ES-I3 (cell line): ENCODE measurements around the gene TBC1D30.
"Not testable (repeated sequence)": the region's sequence is repeated elsewhere in the genome, so short reads cannot be mapped to it uniquely, and the experiment has no call there.

Source experiments
- H3K36me3 ChIP-seq: 2 replicates; pipeline ENCODE4 v1.6.1; 2013; ENCODE audit warnings: mild to moderate bottlenecking, low read length, control low read depth, moderate library complexity; ENCODE audit not compliant: insufficient read depth
- H3K4me1 ChIP-seq: 2 replicates; pipeline ENCODE4 v1.6.1; 2013; ENCODE audit warnings: mild to moderate bottlenecking, control low read depth, low read length; ENCODE audit not compliant: insufficient read depth
- H3K9ac ChIP-seq: 2 replicates; pipeline ENCODE4 v1.6.1; 2013; ENCODE audit warnings: low read depth, mild to moderate bottlenecking, low read length, moderate library complexity
- H3K9me3 ChIP-seq: 2 replicates; pipeline ENCODE4 v1.6.1; 2013; ENCODE audit warnings: mild to moderate bottlenecking, low read length, moderate library complexity; ENCODE audit not compliant: control insufficient read depth, insufficient read depth

The TBC1D30 gene

GRCh38 chr12:64824500-64825142, at the start of gene TBC1D30:
Gene TBC1D30, plus strand, starts transcription at chr12:64824647. Its CDS starts 233 bp downstream, at chr12:64824880.
- Histone ChIP-seq H3K9me3 (no peaks in the 10 kb centered on the region; the same call in 1 of the 2 replicates), H3K4me1 (no peaks in the 10 kb centered on the region), H3K36me3 (no peaks in the 10 kb centered on the region), H3K9ac (peak within 1 kb of the TSS; percentile 37)

GRCh38 chr12:64775147-64775736, 49.2 kb upstream of the TBC1D30 start:
- H3K9me3 ChIP-seq, H3K36me3 ChIP-seq, H3K4me1 ChIP-seq, H3K9ac ChIP-seq: not testable (repeated sequence)

- no peak overlapping the region for H3K9ac ChIP-seq
- no peaks in the 10 kb centered on the region for H3K4me1 ChIP-seq
- H3K9me3 ChIP-seq: no peaks in the 10 kb centered on the region; the same call in 1 of the 2 replicates
- no peaks in the 10 kb centered on the region for H3K36me3 ChIP-seq
These were observed 45.0 kb upstream of the TBC1D30 start for GRCh38 chr12:64779354-64779974.

- Histone ChIP-seq H3K9ac (peak overlapping the region; percentile 65; the same call in 1 of the 2 replicates), H3K36me3 (no peaks in the 10 kb centered on the region)
These were observed 44.3 kb upstream of the TBC1D30 start for GRCh38 chr12:64780132-64780530.

GRCh38 chr12:64780531-64781279, 43.7 kb upstream of the TBC1D30 start:
- Histone ChIP-seq H3K4me1 (no peaks in the 10 kb centered on the region), H3K9ac (peak overlapping the region; percentile 65), H3K9me3 (no peaks in the 10 kb centered on the region; the same call in 1 of the 2 replicates), H3K36me3 (no peaks in the 10 kb centered on the region)

More at GRCh38 chr12:64780132-64780530, 44.3 kb upstream of the TBC1D30 start:
- Histone ChIP-seq H3K9me3 (no peaks in the 10 kb centered on the region; the same call in 1 of the 2 replicates), H3K4me1 (no peaks in the 10 kb centered on the region)

GRCh38 chr12:64781280-64782190, 42.9 kb upstream of the TBC1D30 start:
- Histone ChIP-seq H3K9me3 (no peaks in the 10 kb centered on the region), H3K4me1 (no peaks in the 10 kb centered on the region), H3K36me3 (no peaks in the 10 kb centered on the region), H3K9ac (peak overlapping the region; percentile 65; the same call in 1 of the 2 replicates)

- no peaks in the 10 kb centered on the region for H3K36me3 ChIP-seq
- H3K4me1 ChIP-seq: no peaks in the 10 kb centered on the region
- no peaks in the 10 kb centered on the region for H3K9me3 ChIP-seq
- peak overlapping the region; percentile 65; the same call in 1 of the 2 replicates for H3K9ac ChIP-seq
These were observed 42.1 kb upstream of the TBC1D30 start for GRCh38 chr12:64782191-64782876.

GRCh38 chr12:64785838-64786237, 38.6 kb upstream of the TBC1D30 start:
- H3K4me1 ChIP-seq: no peaks in the 10 kb centered on the region
- H3K9ac ChIP-seq: no peak overlapping the region
- H3K9me3 ChIP-seq: no peaks in the 10 kb centered on the region
- no peaks in the 10 kb centered on the region for H3K36me3 ChIP-seq

- no peak overlapping the region for H3K9ac ChIP-seq
- H3K36me3 ChIP-seq: no peaks in the 10 kb centered on the region
- no peaks in the 10 kb centered on the region for H3K9me3 ChIP-seq
- H3K4me1 ChIP-seq: no peaks in the 10 kb centered on the region
These were observed 34.3 kb upstream of the TBC1D30 start for GRCh38 chr12:64790166-64790565.

- Histone ChIP-seq H3K9ac (no peak overlapping the region), H3K4me1 (no peaks in the 10 kb centered on the region), H3K9me3 (no peaks in the 10 kb centered on the region), H3K36me3 (no peaks in the 10 kb centered on the region)
These were observed 33.4 kb upstream of the TBC1D30 start for GRCh38 chr12:64791036-64791435.

- Histone ChIP-seq H3K9ac (no peak overlapping the region), H3K4me1 (no peaks in the 10 kb centered on the region), H3K9me3 (no peaks in the 10 kb centered on the region), H3K36me3 (no peaks in the 10 kb centered on the region)
These were observed 32.3 kb upstream of the TBC1D30 start for GRCh38 chr12:64792128-64792527.

- no peaks in the 10 kb centered on the region for H3K36me3 ChIP-seq
- no peak overlapping the region for H3K9ac ChIP-seq
- H3K4me1 ChIP-seq: no peaks in the 10 kb centered on the region
- H3K9me3 ChIP-seq: no peaks in the 10 kb centered on the region
These were observed 30.8 kb upstream of the TBC1D30 start for GRCh38 chr12:64793610-64794009.

- Histone ChIP-seq H3K9ac (no peak overlapping the region), H3K36me3 (no peaks in the 10 kb centered on the region), H3K4me1 (no peaks in the 10 kb centered on the region), H3K9me3 (no peaks in the 10 kb centered on the region)
These were observed 30.1 kb upstream of the TBC1D30 start for GRCh38 chr12:64794305-64794704.
